ENCODE data around the gene HSPA1A. TPM values are rescaled to one million over a fixed set of nuclear protein-coding genes. Genes with fewer than 3 reads are reported as not detected.

Gene HSPA1A
- total RNA-seq, 1 experiment from 2014 or later: 51.2 TPM

GRCh38 chr6:31859923-31860322 lies 44.6 kb downstream of the HSPA1A start:
- H4K91ac ChIP-seq (ENCODE audit: insufficient read length, low read depth, low read length): no peak overlapping the region
- no peak overlapping the region for H3K23ac ChIP-seq (ENCODE audit: insufficient read length, low read depth, low read length)
- no peak overlapping the region for H4K5ac ChIP-seq (ENCODE audit: insufficient read length, low read depth, low read length)
- no peak overlapping the region for H3K18ac ChIP-seq (ENCODE audit: insufficient read length, low read depth, low read length)
- no peaks in the 10 kb centered on the region for H3K27me3 ChIP-seq (ENCODE audit: insufficient read depth, low read length)
- H3K56ac ChIP-seq (ENCODE audit: insufficient read length, low read depth, low read length): no peak overlapping the region
- H3K9me3 ChIP-seq (ENCODE audit: control insufficient read depth, low read depth, low read length): no peaks in the 10 kb centered on the region
- H2BK15ac ChIP-seq (ENCODE audit: low read depth, low read length): no peak overlapping the region
- no peak overlapping the region for H3K14ac ChIP-seq (ENCODE audit: insufficient read depth, low read length)
- Mint-ChIP-seq H3K27me3 (ENCODE audit: low read depth) (peaks cover 2% of the 10 kb centered on the region), H3K4me3 (peak overlapping the region; percentile 34 to 58; a peak in 3 of 5 replicates), H3K9me3 (peaks cover 5 to 6% of the 10 kb centered on the region in 2 experiments), H3K36me3 (ENCODE audit: insufficient read depth in 1 of 3, low read depth in 3 of 3) (peaks cover 12 to 36% (median 22%) of the 10 kb centered on the region in 3 experiments; a peak in 6 of 7 replicates), H3K4me1 (peaks cover 12 to 13% of the 10 kb centered on the region in 2 experiments), H3K27ac (no peak overlapping the region; a peak in 1 of 7 replicates)
- peaks cover 12% of the 10 kb centered on the region for H3K23me2 ChIP-seq (ENCODE audit: insufficient read length, low read depth, low read length, poor library complexity, severe bottlenecking)
- no peaks in the 10 kb centered on the region for H3K79me1 ChIP-seq (ENCODE audit: insufficient read depth, low read depth, low read length, poor library complexity, severe bottlenecking)
- no peak overlapping the region for H3K4ac ChIP-seq (ENCODE audit: low read depth, low read length)
- H2BK12ac ChIP-seq (ENCODE audit: insufficient read length, low read depth, low read length): no peak overlapping the region
- no peaks in the 10 kb centered on the region for H3K4me1 ChIP-seq (ENCODE audit: insufficient read depth, low read length)
- no peak overlapping the region for H3K9ac ChIP-seq (ENCODE audit: extremely low read depth, insufficient read length, low read length)
- no peaks in the 10 kb centered on the region for H3K79me2 ChIP-seq (ENCODE audit: insufficient read depth, low read length)
- no peak overlapping the region for H3K27ac ChIP-seq (ENCODE audit: insufficient read length, low read depth, low read length)
- no peak overlapping the region for H2AK5ac ChIP-seq (ENCODE audit: insufficient read length, low read length)
- no peak for TF ChIP-seq CTCF (conservative IDR thresholded peaks at IDR 0.05)
- no peaks in the 10 kb centered on the region for H4K20me1 ChIP-seq (ENCODE audit: control insufficient read depth, insufficient read depth, insufficient read length)
- no peak overlapping the region for H2AFZ ChIP-seq (ENCODE audit: low read length)
- H4K8ac ChIP-seq (replicated peaks; ENCODE audit: insufficient read length, low read depth, low read length): no peak overlapping the region
- no peak for DNase-seq
- no peak overlapping the region for H2BK5ac ChIP-seq (ENCODE audit: insufficient read length, low read length)
- no CpG with 5 or more reads among the region's 11 CpGs for WGBS (ENCODE audit: extremely low coverage, insufficient read length, low lambda C conversion rate)
- no peak overlapping the region for H3K4me2 ChIP-seq (ENCODE audit: insufficient read depth, insufficient read length, low read length)
- no peak overlapping the region for H3T11ph ChIP-seq (ENCODE audit: low read length)
- no peak overlapping the region for H2BK120ac ChIP-seq (ENCODE audit: low read depth, low read length, poor library complexity, severe bottlenecking)
- no peak overlapping the region for H2BK20ac ChIP-seq (ENCODE audit: low read depth, low read length, poor library complexity, severe bottlenecking)
